H1 (cell line): ENCODE data around the gene PDE2A. TPM values are rescaled to one million over a fixed set of nuclear protein-coding genes. Genes with fewer than 3 reads are reported as not detected.
A peak's percentile ranks its signal among the peaks of the same experiment; 100 is the strongest.

Experiments
- CHD2 ChIP-seq: IDR thresholded peaks from 2 replicates; pipeline ENCODE4 v1.6.1; 2012; ENCODE audit warnings: low read length, improper control_type of control experiment
- HDAC6 ChIP-seq: IDR thresholded peaks from one replicate; pipeline ENCODE4 v1.7.1; 2012; ENCODE audit warnings: low read depth, mild to moderate bottlenecking, inconsistent platforms, low read length, moderate library complexity
- KDM4A ChIP-seq: IDR thresholded peaks from one replicate; pipeline ENCODE4 v1.7.1; 2012; ENCODE audit warnings: low read depth, mild to moderate bottlenecking, moderate library complexity, low read length, inconsistent platforms; ENCODE audit not compliant: severe bottlenecking
- RXRA ChIP-seq: IDR thresholded peaks from 2 replicates; pipeline ENCODE4 v1.6.1; 2011; ENCODE audit warnings: low read depth, mild to moderate bottlenecking, low read length, moderate library complexity; ENCODE audit not compliant: insufficient read depth
- SP1 ChIP-seq: IDR thresholded peaks from 2 replicates; pipeline ENCODE4 v1.6.1; 2011; ENCODE audit warnings: low read depth, low read length
- YY1 ChIP-seq: IDR thresholded peaks from 2 replicates; pipeline ENCODE4 v1.6.1; 2011; ENCODE audit warnings: low read depth, mild to moderate bottlenecking, low read length
- polyA plus RNA-seq, 7 experiments: library from polyadenylated mRNA; depleted of rRNA in 3 of 7; stranded (reverse) in 5 of 7; unstranded in 2 of 7; fragments of >200 nt in 5 of 7; fragments of 200-250 nt in 2 of 7; gene quantifications; 1 replicate in 5 of 7; 2 replicates in 1 of 7; 4 replicates in 1 of 7; pipeline versions ENCODE4 v1.2.1 to v1.2.3, GENCODE V29; 2011 to 2013; ENCODE audit warnings: missing spikeins in 2 of 7, mixed read lengths in 2 of 7
- total RNA-seq: library from RNA; stranded (reverse); fragmentation: NEBNext Ultra II Directional; extraction: Animal tissue kit (Norgen Biotek cat#: 25700); gene quantifications from 2 replicates; pipeline ENCODE4 v1.2.1, GENCODE V29; 2021

The PDE2A gene
- total and polyA plus RNA-seq, 2 of the 8 experiments (the other 6 are each of a cell fraction or from before 2014, with no cell fraction given) = 3.4 to 7.1 TPM

DNA sequence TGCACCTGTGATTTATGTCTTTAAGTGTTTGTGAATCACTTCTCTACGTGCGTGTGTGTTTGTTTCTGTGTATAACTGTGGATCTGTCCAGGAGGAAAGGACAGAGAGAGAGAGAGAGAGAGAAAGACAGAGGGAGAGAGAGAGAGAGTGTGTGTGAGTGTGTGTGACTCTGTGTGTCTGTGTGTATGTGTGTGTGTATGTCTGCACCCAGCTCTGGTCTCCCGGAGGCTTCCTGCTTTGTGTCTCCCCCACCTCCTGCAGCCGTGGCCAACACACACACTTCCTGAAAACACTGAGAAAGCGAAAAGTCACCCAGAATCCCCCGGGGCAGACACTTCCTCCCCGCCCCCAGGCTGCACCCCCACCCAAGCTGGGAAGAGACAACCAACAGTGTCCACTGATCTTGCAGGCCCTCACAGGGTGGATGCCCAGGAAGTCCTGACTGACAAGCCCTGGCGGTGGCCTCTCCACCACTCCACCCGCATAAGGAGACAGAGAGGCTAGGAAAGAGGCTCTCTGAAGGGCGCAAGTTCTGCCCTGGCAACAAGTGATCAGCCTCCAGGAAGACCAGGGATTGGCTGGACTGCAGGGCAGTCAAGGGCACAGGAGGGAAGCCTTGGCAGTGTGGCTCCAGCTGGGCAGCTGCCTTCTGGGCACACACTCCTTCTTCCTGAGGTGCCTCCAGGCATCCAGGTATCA lies 48.0 kb upstream of the PDE2A start (continued):
- no peak for TF ChIP-seq HDAC6
- TF ChIP-seq SP1 = peak; percentile 46; the same call in 1 of the 2 replicates
- 0 out of 2 replicates have a peak, but pooled peaks have one; percentile 55 for TF ChIP-seq CHD2
- TF ChIP-seq KDM4A = no peak
- TF ChIP-seq YY1 = no peak
- no peak for TF ChIP-seq RXRA
